Measurements from ENCODE around the gene FBLN2. TPM values are rescaled to one million over a fixed set of nuclear protein-coding genes. Genes with fewer than 3 reads are reported as not detected.

Gene FBLN2
- total and polyA plus RNA-seq, 2 of the 4 experiments (the other 2 are of a cell fraction): 11.8 to 60.8 TPM

- in situ Hi-C loops (cut with MboI; ENCODE audit: low sequenced_read_pairs) (no loop called here), dilution Hi-C loops (cut with HindIII; ENCODE audit: low sequenced_read_pairs, unreplicated experiment) (no loop called here), intact Hi-C loops (cut with micrococcal nuclease) (no loop called here)
- H3K18ac ChIP-seq (ENCODE audit: low read depth, low read length): no peak overlapping the region
- no peak overlapping the region for H2AK5ac ChIP-seq (ENCODE audit: low read depth, low read length)
- no peak overlapping the region for H3K4me3 ChIP-seq (ENCODE audit: insufficient read depth, low read depth, low read length)
- no peak overlapping the region for H2BK5ac ChIP-seq (ENCODE audit: low read depth, low read length, poor library complexity, severe bottlenecking)
- H3K14ac ChIP-seq (replicated peaks; ENCODE audit: low read depth, low read length): no peak overlapping the region
- H2BK120ac ChIP-seq (ENCODE audit: low read depth, low read length): no peak overlapping the region
- H3K9me1 ChIP-seq (ENCODE audit: insufficient read depth, low read length): no peaks in the 10 kb centered on the region
- H3K4me1 ChIP-seq (ENCODE audit: control insufficient read depth, insufficient read depth, low read length): peaks cover 4% of the 10 kb centered on the region; the same call in 1 of the 2 replicates
- no peak overlapping the region for H2BK20ac ChIP-seq (ENCODE audit: low read depth, low read length)
- no peak overlapping the region for H3K56ac ChIP-seq (ENCODE audit: extremely low read depth, insufficient read depth, low read length)
- WGBS, 2 experiments (ENCODE audit: extremely low coverage in 2 of 2, insufficient read length in 1 of 2): 100% methylated on average over 1 of the region's 8 CpGs; no CpG with 5 or more reads in 1 of the 2 experiments
- no peak overlapping the region for H3K23ac ChIP-seq (ENCODE audit: low read depth, low read length)
- no peaks in the 10 kb centered on the region for H3K27me3 ChIP-seq (ENCODE audit: control insufficient read depth, insufficient read depth, low read length)
- no peak overlapping the region for H4K8ac ChIP-seq (ENCODE audit: low read depth in 2 of 2, low read length in 2 of 2)
- no peak overlapping the region for H2AFZ ChIP-seq (replicated peaks; ENCODE audit: low read length, poor library complexity)
- POLR2A ChIA-PET (ENCODE audit: unreplicated experiment): no interaction called here
- ATAC-seq (ENCODE audit: low read depth): no peak
- DNase-seq: no peak
- H3K4ac ChIP-seq (ENCODE audit: low read depth, low read length): no peak overlapping the region
- no peak for TF ChIP-seq MAZ (IDR thresholded peaks at IDR 0.05; ENCODE audit: borderline replicate concordance, low read depth, low read length)
- TF ChIP-seq ELK1 (IDR thresholded peaks at IDR 0.05; ENCODE audit: borderline replicate concordance, low read depth, low read length): no peak
- no peak for TF ChIP-seq NFE2L2 (IDR thresholded peaks at IDR 0.05; ENCODE audit: low read depth, low read length)
- no peak for TF ChIP-seq RFX5 (IDR thresholded peaks at IDR 0.05; ENCODE audit: low read depth, low read length)
- TF ChIP-seq USF2 (IDR thresholded peaks at IDR 0.05; ENCODE audit: low read depth, low read length): no peak
- TF ChIP-seq CEBPB (IDR thresholded peaks at IDR 0.05; ENCODE audit: low read depth, low read length): no peak
- TF ChIP-seq CHD1 (IDR thresholded peaks at IDR 0.05; ENCODE audit: low read depth, low read length): no peak
- no peak for TF ChIP-seq FOS (IDR thresholded peaks at IDR 0.05; ENCODE audit: low read depth, low read length)
- TF ChIP-seq CTCF (conservative IDR thresholded peaks at IDR 0.05; ENCODE audit: low read depth, low read length): no peak
- TF ChIP-seq RAD21 (IDR thresholded peaks at IDR 0.05; ENCODE audit: low read length): no peak
- TF ChIP-seq POLR2A (IDR thresholded peaks at IDR 0.05; ENCODE audit: low read depth, low read length): no peak
- no peak for TF ChIP-seq BHLHE40 (IDR thresholded peaks at IDR 0.05; ENCODE audit: low read depth, low read length)
- TF ChIP-seq SMC3 (IDR thresholded peaks at IDR 0.05; ENCODE audit: low read depth, low read length): no peak
- no peak for TF ChIP-seq RCOR1 (IDR thresholded peaks at IDR 0.05; ENCODE audit: insufficient replicate concordance, low read length)
- no peak for TF ChIP-seq MXI1 (IDR thresholded peaks at IDR 0.05; ENCODE audit: borderline replicate concordance, low read depth, low read length)
- TF ChIP-seq MAFK (IDR thresholded peaks at IDR 0.05; ENCODE audit: low read depth, low read length): no peak
- H4K20me1 ChIP-seq (ENCODE audit: insufficient read depth, low read length): no peaks in the 10 kb centered on the region
- H2BK15ac ChIP-seq (ENCODE audit: low read depth, low read length): no peak overlapping the region
- H3K79me1 ChIP-seq (ENCODE audit: low read depth in 1 of 2, low read length in 2 of 2): no peaks in the 10 kb centered on the region
- no peaks in the 10 kb centered on the region for H3K9me3 ChIP-seq (ENCODE audit: control insufficient read depth, insufficient read depth, low read length)
- no peak overlapping the region for H4K91ac ChIP-seq (ENCODE audit: insufficient read depth, low read depth, low read length)
- H3K4me2 ChIP-seq (ENCODE audit: low read depth, low read length): no peak overlapping the region
- no peak overlapping the region for H3K27ac ChIP-seq (ENCODE audit: insufficient read depth, low read length)
- H3K36me3 ChIP-seq (ENCODE audit: control insufficient read depth, insufficient read depth, low read length): no peaks in the 10 kb centered on the region
- CTCF ChIA-PET: no interaction called here
- no peak overlapping the region for H2AK9ac ChIP-seq (replicated peaks; ENCODE audit: low read depth, low read length, poor library complexity)
- H4K5ac ChIP-seq (ENCODE audit: low read depth, low read length): no peak overlapping the region
- BruUV-seq (replicated peaks): no TSS peak
- no peak overlapping the region for H3K9ac ChIP-seq (ENCODE audit: low read depth, low read length)
Measured at GRCh38 chr3:13502791-13503060, 46.2 kb upstream of the FBLN2 start.

Measured in IMR-90 (cell line).